Testis (tissue), 3 donors: ENCODE results near the gene DNTTIP2. TPM values are rescaled to one million over a fixed set of nuclear protein-coding genes. Genes with fewer than 3 reads are reported as not detected.

ENCODE experiments used
- DNase-seq: peaks from one replicate; pipeline ENCODE4 v3.0.0-alpha.2; 2019
- H3K27ac ChIP-seq, 2 donors: fragments of 200-600 bp; sonication (generic); one replicate each; pipeline ENCODE4 v1.5.1; 2019
- H3K27me3 ChIP-seq: fragments of 200-600 bp; sonication (generic); one replicate; pipeline ENCODE4 v1.5.1; 2019
- H3K36me3 ChIP-seq: fragments of 200-600 bp; sonication (generic); one replicate; pipeline ENCODE4 v1.5.1; 2017; ENCODE audit warnings: low read depth; ENCODE audit errors: missing control alignments
- H3K4me1 ChIP-seq: fragments of 200-600 bp; sonication (generic); one replicate; pipeline ENCODE4 v1.5.1; 2019
- H3K4me3 ChIP-seq, 2 donors: fragments of 200-600 bp; sonication (generic); one replicate each; pipeline ENCODE4 v1.5.1; 2017 to 2019
- H3K9me3 ChIP-seq: fragments of 200-600 bp; sonication (generic); one replicate; pipeline ENCODE4 v1.5.1; 2017
- CTCF ChIP-seq, 3 experiments: fragments of 450-650 bp in 2 of 3; fragments of 200-600 bp in 1 of 3; sonication (generic) in 1 of 3; IDR thresholded peaks; one replicate each; pipeline ENCODE4 v1.5.1; 2016 to 2019; ENCODE audit warnings: antibody characterized with exemption in 3 of 3, mild to moderate bottlenecking in 2 of 3, moderate library complexity in 1 of 3
- POLR2A ChIP-seq: fragments of 450-650 bp; IDR thresholded peaks from one replicate; pipeline ENCODE4 v1.6.1; 2017; ENCODE audit warnings: antibody characterized with exemption, mild to moderate bottlenecking, moderate library complexity
- WGBS, 2 donors: methylation state at CpG; one replicate each; pipeline ENCODE4 v1.1.5; 2018; 5-methylcytosine and 5-hydroxymethylcytosine counted together
- intact Hi-C: fragments of 100-400 bp; cut with DNase I; formaldehyde crosslinking; loops from one replicate; pipeline ENCODE4 v1.15.1; 2023; ENCODE audit warnings: low total_unique reads
- polyA plus RNA-seq: library from polyadenylated mRNA; stranded (reverse); fragments of 350-450 nt; fragmentation: Illumina TruSeq; extraction: RNeasy Lipid Tissue Mini Kit (QIAGEN cat#74804); gene quantifications from one replicate; pipeline ENCODE4 v1.2.3, GENCODE V29; 2014; ENCODE audit warnings: low read depth, low replicate concordance; ENCODE audit not compliant: insufficient read depth
- total RNA-seq, 2 donors: library from RNA; depleted of rRNA; stranded (reverse); fragments of >200 nt; gene quantifications; one replicate each; pipeline ENCODE4 v1.2.3, GENCODE V29; 2016

DNTTIP2 gene
- total and polyA plus RNA-seq, 3 donors from 2014 or later, result 17.0 to 35.4 (median 30.8) TPM

- Histone ChIP-seq H3K36me3 (no peaks in the 10 kb centered on the region), H3K4me1 (peaks cover 37% of the 10 kb centered on the region), H3K27me3 (no peaks in the 10 kb centered on the region), H3K9me3 (no peaks in the 10 kb centered on the region), H3K27ac (peak overlapping the region; percentile 95 to 99), H3K4me3 (peak overlapping the region; percentile 79 to 93)
- intact Hi-C loops, result loop anchor here (10.0 kb wide), 2 partner anchors 222 to 402 kb away; partner anchors contain the start of gene FNBP1L
- WGBS, 2 donors, result 0% methylated on average over 26 to 54 of the region's 86 CpGs
- no peak for TF ChIP-seq POLR2A
- peak in 1 of 3 experiments; percentile 12 for TF ChIP-seq CTCF (IDR thresholded peaks at IDR 0.05)
- DNase-seq, result peak; percentile 91
Observed at GRCh38 chr1:93846992-93847810, 31.8 kb downstream of the DNTTIP2 start.

- no peaks in the 10 kb centered on the region for H3K27me3 ChIP-seq
- WGBS, 2 donors, result 0 to 1% methylated on average over 1 to 70 of the region's 94 CpGs
- peak overlapping the region; percentile 95 to 99 for H3K27ac ChIP-seq
- TF ChIP-seq POLR2A (no peak), CTCF (IDR thresholded peaks at IDR 0.05) (peak; percentile 20 to 46 (median 35))
- no peaks in the 10 kb centered on the region for H3K9me3 ChIP-seq
- H3K4me3 ChIP-seq, result peak overlapping the region; percentile 79 to 93
- H3K36me3 ChIP-seq, result no peaks in the 10 kb centered on the region
- intact Hi-C loops, result loop anchor here (10.0 kb wide), 2 partner anchors 222 to 402 kb away; partner anchors contain the start of gene FNBP1L
- H3K4me1 ChIP-seq, result peaks cover 44% of the 10 kb centered on the region
- DNase-seq, result peak; percentile 93
Observed at GRCh38 chr1:93846206-93846991, 32.6 kb downstream of the DNTTIP2 start.

GRCh38 chr1:93845538-93846205 is 33.3 kb downstream of the DNTTIP2 start:
- peak; percentile 31 for DNase-seq
- no peaks in the 10 kb centered on the region for H3K27me3 ChIP-seq
- no peaks in the 10 kb centered on the region for H3K36me3 ChIP-seq
- TF ChIP-seq CTCF (IDR thresholded peaks at IDR 0.05) (no peak), POLR2A (no peak)
- peak overlapping the region; percentile 95 to 99 for H3K27ac ChIP-seq
- 11 to 16% methylated on average over 16 of the region's 16 CpGs for WGBS, 2 donors
- intact Hi-C loops, result loop anchor here (10.0 kb wide), 2 partner anchors 221 to 401 kb away; partner anchors contain the start of gene FNBP1L
- no peaks in the 10 kb centered on the region for H3K9me3 ChIP-seq
- H3K4me3 ChIP-seq, result peak overlapping the region; percentile 79 to 93
- H3K4me1 ChIP-seq, result peaks cover 51% of the 10 kb centered on the region

- DNase-seq, result peak; percentile 76
- Histone ChIP-seq H3K9me3 (no peaks in the 10 kb centered on the region), H3K36me3 (no peaks in the 10 kb centered on the region), H3K4me1 (peaks cover 56% of the 10 kb centered on the region), H3K27ac (peak overlapping the region; percentile 95 to 99), H3K4me3 (no peak overlapping the region), H3K27me3 (no peaks in the 10 kb centered on the region)
- intact Hi-C loops, result loop anchor here (10.0 kb wide), 2 partner anchors 220 to 400 kb away; partner anchors contain the start of gene FNBP1L
- TF ChIP-seq CTCF (IDR thresholded peaks at IDR 0.05), result peak; percentile 38 to 83 (median 62)
- no peak for TF ChIP-seq POLR2A
- WGBS, 2 donors, result 46 to 61% methylated on average over 8 of the region's 8 CpGs
Observed at GRCh38 chr1:93844262-93845045, 34.6 kb downstream of the DNTTIP2 start.
